Right lobe of liver (tissue), 4 donors: ENCODE results near the gene TMEM86A.

Experiments used
- CTCF ChIP-seq, 4 donors: fragments of 200-600 bp in 3 of 4; fragments of 450-650 bp in 1 of 4; IDR thresholded peaks; one replicate each; pipeline versions ENCODE4 v1.5.1 to v1.8.0; 2016 to 2022; ENCODE audit warnings: antibody characterized with exemption in 4 of 4, mild to moderate bottlenecking in 2 of 4
- POLR2A ChIP-seq: fragments of 450-650 bp; IDR thresholded peaks from one replicate; pipeline ENCODE4 v1.6.1; 2017; ENCODE audit warnings: antibody characterized with exemption, mild to moderate bottlenecking
- donor health status: DM: no; HTN: no; CAD: no.
- donor health status: DM: no; HTN: no; CAD: no.
- donor health status: DM: no; HTN: yes; CAD: no.

DNA sequence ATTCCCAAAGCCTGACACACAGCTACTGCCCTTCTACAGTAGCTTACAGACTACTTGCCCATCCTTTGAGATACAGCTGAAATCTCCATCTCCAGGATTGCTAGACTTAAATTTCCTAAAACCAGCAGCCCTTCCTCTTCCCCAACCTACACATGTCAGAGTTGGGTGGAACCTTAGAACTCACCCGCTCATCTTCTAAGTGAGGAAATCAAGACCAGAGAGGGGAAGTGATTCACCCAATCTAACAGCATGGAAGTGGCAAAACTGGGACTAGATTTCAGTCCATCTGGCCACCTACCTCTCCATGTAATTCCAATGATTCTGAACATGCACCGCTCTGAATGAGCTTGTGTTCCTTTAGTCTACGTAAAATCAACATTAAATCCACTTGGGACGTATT, 1.0 kb upstream of the TMEM86A start:
- no peak for TF ChIP-seq CTCF (IDR thresholded peaks at IDR 0.05)
- TF ChIP-seq POLR2A: no peak
